GM13977 (cell line): ENCODE data around the gene RAD51B.

Experiments
- DNase-seq: peaks from one replicate; pipeline ENCODE4 v3.0.0; 2012; ENCODE audit warnings: low spot score
- in situ Hi-C: fragments of 300-500 bp; cut with MboI; formaldehyde crosslinking; loops from one replicate; pipeline ENCODE4 v1.12.0; 2022; ENCODE audit warnings: low sequenced_read_pairs, low pct_unique_long_range_greater_than_20kb, mixed read lengths, inconsistent platforms; ENCODE audit not compliant: unreplicated experiment
- TF ChIP-seq, protein P1 (sequence below): IDR thresholded peaks from 2 replicates; pipeline ENCODE4 v1.5.1; 2012; ENCODE audit warnings: mild to moderate bottlenecking, control low read depth; ENCODE audit not compliant: insufficient read depth; ENCODE audit errors: extremely low read depth, missing control alignments

Gene RAD51B

DNA sequence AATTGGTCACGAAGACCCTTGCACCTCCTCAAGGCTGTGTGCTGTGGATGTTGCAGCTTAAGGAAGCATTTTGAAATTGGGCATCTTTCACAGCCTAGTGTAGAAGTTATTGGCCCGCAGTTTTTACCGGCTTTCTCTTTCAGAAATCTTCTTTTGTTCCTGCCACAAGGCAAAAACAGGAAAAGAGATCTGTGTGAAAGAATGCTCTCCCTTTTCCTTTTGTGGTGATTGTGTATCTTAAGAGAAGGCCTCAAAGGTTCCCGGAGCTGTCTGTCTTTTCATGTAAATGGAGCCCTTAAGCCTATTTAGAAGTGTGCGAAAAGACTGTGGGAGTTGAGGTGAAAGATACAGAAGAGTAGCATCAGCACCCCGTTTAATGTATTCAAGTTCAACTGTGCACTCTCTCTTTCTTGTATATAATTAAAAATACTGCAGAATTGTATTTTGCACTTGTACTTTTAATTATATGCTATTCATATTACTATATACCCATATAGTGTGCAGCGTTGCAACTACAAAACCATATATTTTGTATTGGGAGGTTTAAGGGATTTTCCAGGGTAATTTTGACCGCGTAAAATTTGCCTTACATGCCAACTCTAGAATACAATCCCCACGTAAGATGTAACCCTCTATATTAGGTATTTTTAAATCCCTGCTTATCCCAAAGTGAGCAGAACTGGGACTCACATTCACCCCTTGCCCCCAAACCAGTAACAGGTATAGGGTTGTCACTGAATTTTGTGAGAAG is 441.7 kb downstream of the RAD51B start:
- TF ChIP-seq, protein P1, sequence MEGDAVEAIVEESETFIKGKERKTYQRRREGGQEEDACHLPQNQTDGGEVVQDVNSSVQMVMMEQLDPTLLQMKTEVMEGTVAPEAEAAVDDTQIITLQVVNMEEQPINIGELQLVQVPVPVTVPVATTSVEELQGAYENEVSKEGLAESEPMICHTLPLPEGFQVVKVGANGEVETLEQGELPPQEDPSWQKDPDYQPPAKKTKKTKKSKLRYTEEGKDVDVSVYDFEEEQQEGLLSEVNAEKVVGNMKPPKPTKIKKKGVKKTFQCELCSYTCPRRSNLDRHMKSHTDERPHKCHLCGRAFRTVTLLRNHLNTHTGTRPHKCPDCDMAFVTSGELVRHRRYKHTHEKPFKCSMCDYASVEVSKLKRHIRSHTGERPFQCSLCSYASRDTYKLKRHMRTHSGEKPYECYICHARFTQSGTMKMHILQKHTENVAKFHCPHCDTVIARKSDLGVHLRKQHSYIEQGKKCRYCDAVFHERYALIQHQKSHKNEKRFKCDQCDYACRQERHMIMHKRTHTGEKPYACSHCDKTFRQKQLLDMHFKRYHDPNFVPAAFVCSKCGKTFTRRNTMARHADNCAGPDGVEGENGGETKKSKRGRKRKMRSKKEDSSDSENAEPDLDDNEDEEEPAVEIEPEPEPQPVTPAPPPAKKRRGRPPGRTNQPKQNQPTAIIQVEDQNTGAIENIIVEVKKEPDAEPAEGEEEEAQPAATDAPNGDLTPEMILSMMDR: no peak
- DNase-seq: no peak
- in situ Hi-C loops: no loop called here

DNA sequence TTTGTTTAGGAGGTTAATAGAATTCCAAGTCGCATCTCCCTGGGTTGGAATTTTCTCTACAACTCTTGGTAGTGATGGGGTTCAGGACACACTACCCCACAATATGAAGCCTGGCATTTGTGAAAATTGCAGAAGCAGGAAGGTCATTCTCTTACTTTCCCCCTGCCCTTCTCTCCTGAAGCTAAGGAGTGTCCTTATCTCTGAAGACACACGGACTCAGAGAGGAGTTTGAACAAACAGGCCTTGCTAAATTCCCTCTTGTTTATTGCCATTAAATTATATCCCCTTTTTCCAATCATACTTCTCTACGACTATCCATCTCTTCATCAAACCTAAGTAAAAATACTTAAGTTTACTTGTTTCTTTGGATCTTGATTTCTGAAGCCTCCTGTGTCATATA is 443.0 kb downstream of the RAD51B start:
- in situ Hi-C loops: no loop called here
- TF ChIP-seq, protein P1: no peak
- DNase-seq: no peak

DNA sequence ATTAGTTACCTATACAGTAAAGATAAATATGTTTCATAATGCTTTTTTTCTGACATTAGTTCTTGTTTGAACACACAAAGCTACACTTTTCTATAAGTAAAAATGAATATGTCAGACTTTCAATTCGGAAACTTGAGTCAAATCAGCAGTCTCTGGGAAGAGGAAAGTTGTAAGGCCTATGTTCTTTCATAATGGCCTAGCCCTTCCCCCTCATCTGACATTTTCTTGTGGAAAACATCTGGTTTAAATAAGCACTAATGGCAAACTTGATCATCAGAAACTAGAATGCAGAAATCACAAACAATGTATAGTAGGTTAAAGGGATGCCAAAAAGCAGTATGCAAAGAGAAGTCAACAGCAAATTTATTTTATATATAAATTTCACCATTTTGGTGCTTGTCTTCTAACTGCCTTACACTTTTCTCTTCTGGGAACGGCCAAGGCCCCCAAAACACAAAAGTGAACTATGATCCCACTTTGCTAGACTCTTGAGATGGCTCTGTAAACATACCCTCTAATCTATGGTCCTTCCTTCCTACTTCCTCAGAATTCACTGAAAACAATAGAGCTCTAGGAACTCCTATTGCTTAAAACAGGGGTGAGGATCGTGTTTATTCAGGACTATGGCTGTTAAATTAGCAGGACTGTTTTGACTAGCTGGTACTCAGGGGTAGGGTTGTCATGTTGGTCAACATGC is 444.1 kb downstream of the RAD51B start:
- TF ChIP-seq, protein P1: no peak
- DNase-seq: no peak
- in situ Hi-C loops: no loop called here

DNA sequence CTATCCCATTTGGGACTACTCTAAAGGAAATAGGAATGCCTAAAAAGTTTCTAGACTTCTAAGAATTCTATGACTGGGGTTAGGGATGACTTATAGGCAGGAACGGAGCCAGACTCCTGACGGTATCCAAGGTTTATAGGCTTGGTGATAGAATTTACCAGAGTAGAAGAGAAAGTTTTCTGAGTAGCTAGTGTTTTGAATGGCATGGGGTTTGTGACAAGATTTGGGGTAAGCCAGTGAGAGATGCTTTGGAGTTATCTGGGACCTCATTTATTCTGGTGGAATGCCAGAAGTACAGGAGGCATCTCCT is 444.6 kb downstream of the RAD51B start:
- TF ChIP-seq, protein P1: no peak
- no peak for DNase-seq

DNA sequence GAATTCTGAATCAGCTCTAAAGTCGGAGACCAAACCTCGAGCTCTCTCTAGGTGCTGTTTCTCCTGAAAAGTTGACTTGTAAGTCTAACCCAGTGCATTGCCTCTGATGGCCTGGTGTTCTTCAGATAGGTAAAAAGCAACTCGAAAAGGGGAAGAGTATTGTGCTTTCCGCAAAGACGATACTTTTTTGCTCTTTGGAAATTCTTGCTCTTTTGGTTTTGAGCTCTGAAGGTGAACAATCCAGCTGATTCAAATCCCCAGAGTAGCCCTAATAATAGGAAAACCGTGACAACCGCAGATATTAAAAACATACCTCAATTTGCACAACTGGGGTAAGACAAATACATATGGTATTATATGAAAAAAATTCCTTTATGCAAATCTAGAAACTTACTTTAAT is 447.4 kb downstream of the RAD51B start:
- no peak for DNase-seq
- in situ Hi-C loops: no loop called here
- TF ChIP-seq, protein P1: no peak

More for the DNA sequence above, 444.6 kb downstream of the RAD51B start:
- in situ Hi-C loops: no loop called here

DNA sequence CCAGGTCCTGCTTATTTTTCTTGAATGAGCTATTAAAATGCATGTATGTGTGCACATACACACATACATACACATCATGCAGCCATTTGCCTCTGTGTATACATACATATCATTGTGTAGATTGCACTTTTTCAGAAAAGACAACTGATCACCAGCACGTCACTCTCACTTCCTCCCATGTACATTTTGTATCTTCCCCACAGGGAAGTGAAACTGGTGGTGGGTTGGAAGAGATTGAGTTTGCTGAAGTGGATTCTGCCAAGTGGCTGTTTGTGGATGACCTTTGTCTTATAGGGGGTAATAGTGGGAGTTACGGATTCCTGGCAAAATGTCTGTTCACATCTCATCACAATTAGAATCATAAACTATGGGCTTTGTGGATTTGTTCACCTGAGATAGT is 448.6 kb downstream of the RAD51B start:
- peak; percentile 35 for DNase-seq
- TF ChIP-seq, protein P1: no peak
- in situ Hi-C loops: no loop called here
